DMS114 treated with DMSO at 0.1 percent for 48 hours (cell line): ENCODE data around the gene NDUFC1.

Experiments
- DNase-seq: peaks from one replicate; lab custom pipeline; 2025; ENCODE audit not compliant: unreplicated experiment; lab: John Stamatoyannopoulos, UW

The NDUFC1 gene

GRCh38 chr4:139253046-139253445 is 49.2 kb downstream of the NDUFC1 start:
- DNase-seq, result no peak

DNA sequence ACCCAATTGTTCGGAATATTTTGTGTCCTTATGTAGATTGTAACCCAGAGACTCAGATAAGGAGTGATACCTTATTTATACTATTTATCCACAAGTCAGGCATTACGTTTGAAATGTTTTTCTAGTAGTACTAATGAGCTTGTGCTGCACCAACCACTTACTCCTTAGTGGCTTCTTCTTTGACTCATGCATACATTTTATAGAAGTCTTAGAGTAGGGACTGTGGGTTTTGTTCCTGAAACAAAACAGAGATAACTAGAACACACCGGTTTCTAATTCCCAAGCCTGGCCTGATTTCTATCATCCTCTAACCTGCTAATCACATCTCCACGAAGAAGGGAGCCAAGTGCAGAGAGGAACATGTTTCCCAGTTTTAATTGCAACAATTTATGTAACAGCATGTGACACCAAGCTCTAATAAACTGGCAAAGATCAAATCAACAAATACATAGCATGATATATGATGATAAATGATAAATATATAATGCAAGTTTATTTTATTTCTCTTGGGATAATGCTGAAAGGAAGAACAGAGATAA is 54.5 kb downstream of the NDUFC1 start:
- DNase-seq, result no peak

- no peak for DNase-seq
Measured at GRCh38 chr4:139247241-139247640, 55.0 kb downstream of the NDUFC1 start.

DNA sequence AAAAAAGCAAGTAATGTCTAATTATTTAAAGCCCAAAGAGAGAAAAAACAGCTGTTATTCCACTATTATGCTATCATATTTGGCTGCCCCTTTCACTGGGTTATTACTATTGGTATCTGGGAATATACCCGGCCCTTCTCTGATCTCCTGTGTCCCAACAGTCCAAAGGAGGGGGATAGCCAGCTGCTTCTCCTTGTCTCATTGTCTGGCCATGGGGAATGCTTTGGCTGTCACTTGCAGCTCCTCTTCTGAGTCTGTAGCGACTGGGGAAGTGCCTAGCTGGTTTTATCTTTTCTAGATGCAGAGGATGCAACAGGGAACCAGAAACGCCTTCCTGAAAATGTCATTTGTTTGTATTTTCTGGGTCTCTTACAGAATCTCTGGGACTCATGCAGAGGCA is 56.1 kb downstream of the NDUFC1 start:
- no peak for DNase-seq

DNA sequence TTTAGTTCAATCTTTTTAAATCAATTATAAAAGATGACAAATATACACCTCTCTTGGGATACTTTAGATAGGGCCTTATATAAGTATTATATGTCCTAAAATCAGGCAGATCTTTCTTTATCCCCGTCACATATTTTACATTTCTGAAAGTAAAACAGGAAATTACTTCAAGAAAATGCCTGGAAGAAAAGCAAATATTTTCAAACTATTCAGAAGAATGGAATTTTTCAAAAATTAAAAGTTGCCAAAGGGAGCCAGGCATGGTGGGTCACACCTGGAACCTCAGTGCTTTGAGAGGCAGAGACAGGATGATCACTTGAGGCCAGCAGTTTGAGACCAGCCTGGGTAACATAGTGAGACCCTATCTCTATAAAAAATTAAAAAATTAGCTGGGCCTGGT is 56.7 kb downstream of the NDUFC1 start:
- no peak for DNase-seq

DNA sequence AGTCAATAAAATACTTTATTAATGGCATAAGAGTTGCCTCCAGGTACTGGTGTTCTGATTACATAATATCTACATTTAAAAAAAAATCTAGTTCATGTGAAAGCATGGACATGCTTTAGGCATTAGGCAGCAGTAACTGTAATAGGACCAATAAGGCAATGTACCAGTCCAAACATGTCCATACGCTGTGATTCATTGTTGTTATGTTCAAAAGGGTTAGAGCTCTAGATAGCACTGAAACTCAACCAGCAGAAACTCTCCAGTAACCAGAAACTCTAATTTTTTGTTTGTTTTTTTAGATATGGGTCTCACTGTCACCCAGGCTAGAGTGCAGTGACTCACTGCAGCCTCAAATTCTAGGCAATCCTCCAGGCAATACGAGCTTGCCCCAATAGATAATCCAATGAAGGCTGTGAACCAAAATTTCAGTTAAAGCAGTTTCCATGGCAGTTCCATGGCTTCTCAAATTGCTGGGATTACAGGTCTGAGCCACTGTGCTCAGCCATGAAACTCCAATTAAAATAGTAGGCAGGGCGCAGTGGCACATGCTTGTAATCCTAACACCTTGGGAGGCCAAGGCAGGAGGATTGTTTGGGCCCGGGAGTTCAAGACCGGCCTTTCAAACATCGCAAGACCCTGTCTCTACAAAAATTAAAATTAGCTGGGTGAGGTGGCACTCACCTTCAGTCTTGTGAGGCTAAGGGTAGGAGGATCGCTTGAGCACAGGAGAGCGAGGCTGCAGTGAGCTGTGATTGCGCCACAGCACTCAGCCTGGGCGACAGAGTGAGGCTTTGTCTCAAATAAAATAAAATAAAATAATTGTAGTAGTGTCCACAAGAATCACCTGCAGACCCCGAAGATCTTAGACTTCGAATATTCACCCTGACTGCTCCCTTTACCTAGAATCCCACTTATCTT is 58.6 kb downstream of the NDUFC1 start:
- no peak for DNase-seq

GRCh38 chr4:139242511-139243051 is 59.7 kb downstream of the NDUFC1 start:
- no peak for DNase-seq

DNA sequence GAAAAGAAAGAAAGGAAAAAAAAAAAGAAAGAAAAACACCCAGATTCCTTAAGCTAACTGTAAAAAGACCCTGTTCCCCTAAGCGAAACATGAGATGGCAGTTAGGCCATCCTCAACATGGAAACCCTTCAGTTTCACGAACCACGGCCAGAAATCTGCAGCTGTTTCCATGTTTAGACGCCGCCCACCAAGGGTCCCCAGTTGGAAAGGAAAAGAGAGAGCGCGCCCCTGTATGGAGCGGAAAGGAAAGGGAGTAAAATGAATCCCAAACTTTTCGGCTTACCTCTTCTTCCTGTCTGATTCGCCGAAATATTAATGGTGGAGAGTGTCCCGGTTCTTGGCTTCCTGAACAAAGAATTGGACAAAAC is 60.5 kb downstream of the NDUFC1 start:
- no peak for DNase-seq

DNA sequence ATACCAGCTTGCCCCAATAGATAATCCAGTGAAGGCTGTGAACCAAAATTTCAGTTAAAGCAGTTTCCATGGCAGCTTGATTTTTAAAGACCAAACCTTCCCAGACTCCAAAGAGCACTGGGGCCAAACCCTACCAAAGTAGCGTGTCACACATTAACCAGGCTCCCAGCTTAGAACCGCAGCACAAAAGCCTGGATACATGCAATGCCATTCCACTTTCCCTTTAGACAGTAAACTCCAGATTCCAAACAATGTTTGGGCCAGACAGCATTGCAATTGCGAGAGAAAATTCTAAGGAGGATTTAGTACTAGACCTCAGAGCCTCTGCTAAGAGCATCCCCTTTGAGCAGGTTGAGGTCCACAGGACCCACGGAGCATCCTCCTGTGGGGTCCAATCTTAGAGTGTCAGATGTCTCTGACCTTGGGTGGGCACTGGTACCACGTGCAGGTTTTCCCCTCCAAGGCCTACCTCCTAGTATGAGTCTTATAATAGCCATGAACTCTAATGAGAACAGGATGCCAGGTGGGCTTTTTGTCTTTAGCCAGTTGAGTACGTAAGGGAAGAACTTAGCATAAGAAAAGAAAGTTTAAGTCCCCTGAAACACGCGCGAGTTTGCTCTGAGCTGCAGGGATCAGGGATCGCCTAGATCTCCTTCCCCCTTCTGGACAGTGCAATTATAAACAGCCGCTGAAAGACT is 61.0 kb downstream of the NDUFC1 start:
- no peak for DNase-seq
